ENCODE measurements around the gene ZNF575.

GRCh38 chr19:43505186-43505456, 27.9 kb upstream of the ZNF575 start:
- TF ChIP-seq CTCF (IDR thresholded peaks at IDR 0.05) (no peak), POLR2A (IDR thresholded peaks at IDR 0.05; ENCODE audit: low read depth) (no peak)
